HG02623 (cell line): Measurements from ENCODE around the gene ZDHHC1.
"Not testable (repeated sequence)": the region's sequence is repeated elsewhere in the genome, so short reads cannot be mapped to it uniquely, and the experiment has no call there.

ENCODE experiments used
- ATAC-seq: cut with Tn5 transposase; IDR thresholded peaks from one replicate; pipeline ENCODE4 v1.9.1; 2021; ENCODE audit warnings: moderate library complexity; ENCODE audit not compliant: unreplicated experiment

The ZDHHC1 gene

DNA sequence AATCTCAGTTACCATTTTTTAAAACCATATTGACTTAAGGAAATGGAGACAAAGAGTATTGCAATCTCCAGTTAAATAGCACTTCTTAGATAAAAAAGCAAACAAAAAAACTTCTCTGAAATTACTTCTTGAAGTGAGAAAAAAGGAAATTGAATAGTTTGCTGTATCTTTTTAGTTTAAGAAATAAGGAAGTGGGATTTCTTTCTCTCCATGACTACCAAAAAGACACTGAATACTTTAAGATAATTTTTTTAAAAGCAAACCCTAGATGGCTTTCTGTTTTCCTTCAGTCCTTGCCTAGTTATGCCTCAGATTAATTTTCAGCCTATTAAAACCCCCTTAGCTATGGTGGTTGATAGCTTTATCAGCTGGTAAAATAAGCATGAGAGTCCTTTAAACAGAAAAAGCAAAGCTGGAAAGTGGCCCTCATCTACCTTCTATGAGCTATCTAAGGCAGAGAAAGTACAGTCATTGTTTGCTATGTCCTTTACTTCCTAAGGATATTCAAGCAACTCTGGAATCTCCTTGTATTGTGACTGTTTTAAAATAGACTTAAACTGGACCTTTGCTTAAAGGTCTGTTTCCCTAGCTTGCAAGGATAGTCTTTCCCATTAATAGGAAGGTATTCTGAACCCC is 51.6 kb downstream of the ZDHHC1 start:
- ATAC-seq, result no peak

GRCh38 chr16:67361038-67361437 is 55.2 kb downstream of the ZDHHC1 start:
- ATAC-seq, result no peak

GRCh38 chr16:67359540-67360269 is 56.6 kb downstream of the ZDHHC1 start:
- ATAC-seq, result not testable (repeated sequence)

DNA sequence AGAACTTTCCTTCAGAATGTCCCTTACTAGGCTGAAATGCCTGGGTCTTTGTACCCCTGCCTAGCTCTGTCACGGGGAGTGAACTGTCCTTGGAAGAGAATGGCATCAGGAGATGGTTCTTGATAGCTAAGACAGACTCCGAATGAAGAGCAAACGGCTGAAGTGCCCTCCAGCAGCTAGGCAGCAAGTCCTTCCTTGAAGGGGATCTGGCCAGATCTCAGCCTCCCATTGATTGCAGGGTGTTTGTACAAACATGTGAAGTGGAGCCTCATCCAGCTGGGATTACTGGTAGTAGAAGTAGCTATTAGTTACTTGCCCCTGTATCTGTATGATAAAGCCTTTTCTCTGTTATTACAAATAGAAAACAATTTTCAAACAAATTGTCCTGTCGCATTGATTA is 58.7 kb downstream of the ZDHHC1 start:
- ATAC-seq, result no peak

- no peak for ATAC-seq
These were observed 59.9 kb downstream of the ZDHHC1 start for GRCh38 chr16:67356396-67356795.

DNA sequence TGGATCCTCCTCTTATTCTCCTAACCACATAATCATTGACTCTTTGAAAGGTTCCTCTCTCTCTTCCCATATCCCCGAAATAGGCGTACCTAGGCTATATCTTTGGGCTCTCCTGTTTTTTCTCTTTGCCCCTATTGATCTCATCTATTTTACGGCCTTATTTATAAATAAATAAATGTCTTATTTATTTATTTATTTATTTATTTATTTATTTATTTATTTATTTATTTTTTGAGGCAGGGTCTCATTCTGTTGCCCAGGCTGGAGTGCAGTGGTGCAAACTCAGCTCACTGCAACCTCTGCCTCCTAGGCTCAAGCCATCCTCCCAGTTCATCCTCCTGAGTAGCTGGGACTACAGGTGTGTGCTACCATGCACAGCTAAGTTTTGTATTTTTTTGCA is 63.8 kb downstream of the ZDHHC1 start:
- not testable (repeated sequence) for ATAC-seq

DNA sequence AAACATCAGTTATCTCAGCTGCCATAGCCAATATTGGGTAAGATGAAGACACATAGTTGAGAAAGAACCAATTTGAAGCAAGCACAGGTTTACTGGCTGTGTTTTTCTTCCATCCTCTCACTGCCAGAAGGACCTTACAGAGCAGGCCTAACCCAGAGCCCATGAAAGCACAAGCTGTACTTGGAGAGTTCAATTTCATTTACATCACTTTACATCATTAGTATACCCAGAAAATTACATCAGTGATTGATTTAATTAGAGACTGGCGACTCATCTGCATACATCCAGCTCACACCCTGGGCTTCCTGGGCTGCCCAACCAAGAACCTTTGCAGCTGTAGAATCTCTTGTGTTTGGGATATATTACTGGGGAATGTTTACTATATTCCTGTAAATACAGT is 66.0 kb downstream of the ZDHHC1 start:
- ATAC-seq, result no peak

GRCh38 chr16:67349172-67349571 is 67.1 kb downstream of the ZDHHC1 start:
- ATAC-seq, result no peak

DNA sequence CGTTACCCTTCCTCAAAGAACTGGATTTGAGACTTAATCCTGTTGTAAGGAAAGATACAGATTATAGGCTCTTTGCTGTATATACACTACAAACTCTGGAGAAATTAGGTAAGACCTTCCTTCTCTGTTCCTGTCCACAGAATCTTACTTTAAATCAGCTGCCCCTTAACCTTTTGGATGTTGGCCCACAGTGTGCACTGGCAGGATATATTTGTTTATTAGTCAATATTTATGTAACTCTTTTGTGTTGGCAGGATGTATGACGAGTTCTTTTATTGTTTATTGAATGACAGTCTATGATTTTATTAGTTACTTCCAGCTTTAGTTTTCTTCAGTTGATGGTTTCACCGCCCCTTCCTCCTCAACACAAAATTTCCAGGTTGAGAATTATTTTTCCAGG is 69.9 kb downstream of the ZDHHC1 start:
- ATAC-seq, result no peak

- ATAC-seq, result no peak
These were observed 70.9 kb downstream of the ZDHHC1 start for GRCh38 chr16:67345401-67345800.
